ENCODE data around the gene MYO18A.
"Not testable (repeated sequence)": the region's sequence is repeated elsewhere in the genome, so short reads cannot be mapped to it uniquely, and the experiment has no call there.

Gene MYO18A

GRCh38 chr17:29093090-29093871 lies 86.9 kb downstream of the MYO18A start:
- no peak for DNase-seq (ENCODE audit: low read depth)
- no peak for TF ChIP-seq CTCF (conservative IDR thresholded peaks at IDR 0.05; ENCODE audit: low read depth, low read length)

GRCh38 chr17:29091606-29092289 lies 88.5 kb downstream of the MYO18A start:
- no peak for TF ChIP-seq CTCF (conservative IDR thresholded peaks at IDR 0.05; ENCODE audit: low read depth, low read length)
- H3K4me3 ChIP-seq (ENCODE audit: low read depth, low read length): no peak overlapping the region
- no peak for DNase-seq (ENCODE audit: low read depth)

More at GRCh38 chr17:29093090-29093871, 86.9 kb downstream of the MYO18A start:
- no peak overlapping the region for H3K4me3 ChIP-seq (ENCODE audit: low read depth, low read length)

- no peak for DNase-seq (ENCODE audit: low read depth)
- peak; percentile 8 for TF ChIP-seq CTCF (conservative IDR thresholded peaks at IDR 0.05; ENCODE audit: low read depth, low read length)
- no peak overlapping the region for H3K4me3 ChIP-seq (ENCODE audit: low read depth, low read length)
Observed at GRCh38 chr17:29090750-29091605, 89.2 kb downstream of the MYO18A start.

- no peak overlapping the region for H3K4me3 ChIP-seq (ENCODE audit: low read depth, low read length)
- no peak for DNase-seq (ENCODE audit: low read depth)
- TF ChIP-seq CTCF (conservative IDR thresholded peaks at IDR 0.05; ENCODE audit: low read depth, low read length): no peak
Observed at GRCh38 chr17:29090108-29090507, 90.1 kb downstream of the MYO18A start.

GRCh38 chr17:29089601-29090044 lies 90.6 kb downstream of the MYO18A start:
- no peak overlapping the region for H3K4me3 ChIP-seq (ENCODE audit: low read depth, low read length)
- TF ChIP-seq CTCF (conservative IDR thresholded peaks at IDR 0.05; ENCODE audit: low read depth, low read length): no peak
- DNase-seq (ENCODE audit: low read depth): no peak

GRCh38 chr17:29088782-29089181 lies 91.4 kb downstream of the MYO18A start:
- H3K4me3 ChIP-seq (ENCODE audit: low read depth, low read length); DNase-seq (ENCODE audit: low read depth): not testable (repeated sequence)

Measured in choroid plexus epithelial cell (primary cell).